Stimulated activated naive CD8-positive, alpha-beta T cell treated with anti-CD3 and anti-CD28 coated beads, Interleukin-15, Interleukin-2, amounts not matched to agents 100 ng/mL and 50 ng/mL, for 24 hours (primary cell): Measurements from ENCODE around the gene SLC45A1.

Experiments used
- H3K27ac Mint-ChIP-seq: one replicate; pipeline ENCODE4 v1.8.0; 2021; ENCODE audit warnings: mild to moderate bottlenecking, mixed read lengths
- H3K27me3 Mint-ChIP-seq: one replicate; pipeline ENCODE4 v1.8.0; 2021; ENCODE audit warnings: mixed read lengths
- H3K36me3 Mint-ChIP-seq: one replicate; pipeline ENCODE4 v1.8.0; 2021; ENCODE audit warnings: low read depth, mixed read lengths
- H3K4me1 Mint-ChIP-seq: one replicate; pipeline ENCODE4 v1.8.0; 2021; ENCODE audit warnings: low read depth, mixed read lengths
- H3K4me3 Mint-ChIP-seq: one replicate; pipeline ENCODE4 v1.8.0; 2021; ENCODE audit warnings: mild to moderate bottlenecking, mixed read lengths
- H3K9me3 Mint-ChIP-seq: one replicate; pipeline ENCODE4 v1.8.0; 2021; ENCODE audit warnings: mixed read lengths

SLC45A1 gene

GRCh38 chr1:8351693-8352470, 34.0 kb downstream of the SLC45A1 start:
- H3K27ac Mint-ChIP-seq = no peak overlapping the region
- H3K36me3 Mint-ChIP-seq = peaks cover 23% of the 10 kb centered on the region
- no peak overlapping the region for H3K4me3 Mint-ChIP-seq
- no peaks in the 10 kb centered on the region for H3K4me1 Mint-ChIP-seq
- no peaks in the 10 kb centered on the region for H3K27me3 Mint-ChIP-seq
- no peaks in the 10 kb centered on the region for H3K9me3 Mint-ChIP-seq

- peak overlapping the region; percentile 7 for H3K27ac Mint-ChIP-seq
- peaks cover 26% of the 10 kb centered on the region for H3K36me3 Mint-ChIP-seq
- no peaks in the 10 kb centered on the region for H3K9me3 Mint-ChIP-seq
- H3K4me3 Mint-ChIP-seq = no peak overlapping the region
- H3K27me3 Mint-ChIP-seq = no peaks in the 10 kb centered on the region
- H3K4me1 Mint-ChIP-seq = no peaks in the 10 kb centered on the region
Measured at GRCh38 chr1:8352471-8352845, 34.5 kb downstream of the SLC45A1 start.

- H3K27me3 Mint-ChIP-seq = no peaks in the 10 kb centered on the region
- H3K36me3 Mint-ChIP-seq = peaks cover 30% of the 10 kb centered on the region
- no peak overlapping the region for H3K4me3 Mint-ChIP-seq
- no peak overlapping the region for H3K27ac Mint-ChIP-seq
- H3K4me1 Mint-ChIP-seq = no peaks in the 10 kb centered on the region
- no peaks in the 10 kb centered on the region for H3K9me3 Mint-ChIP-seq
Measured at GRCh38 chr1:8352886-8353785, 35.2 kb downstream of the SLC45A1 start.

GRCh38 chr1:8354038-8354437, 36.1 kb downstream of the SLC45A1 start:
- peaks cover 31% of the 10 kb centered on the region for H3K36me3 Mint-ChIP-seq
- H3K4me1 Mint-ChIP-seq = no peaks in the 10 kb centered on the region
- H3K27ac Mint-ChIP-seq = no peak overlapping the region
- H3K4me3 Mint-ChIP-seq = no peak overlapping the region
- H3K9me3 Mint-ChIP-seq = no peaks in the 10 kb centered on the region
- no peaks in the 10 kb centered on the region for H3K27me3 Mint-ChIP-seq

- Mint-ChIP-seq H3K36me3 (peaks cover 31% of the 10 kb centered on the region), H3K27me3 (no peaks in the 10 kb centered on the region), H3K27ac (no peak overlapping the region), H3K4me1 (no peaks in the 10 kb centered on the region), H3K4me3 (no peak overlapping the region), H3K9me3 (no peaks in the 10 kb centered on the region)
Measured at GRCh38 chr1:8355439-8356255, 37.7 kb downstream of the SLC45A1 start.

GRCh38 chr1:8356256-8357209, 38.6 kb downstream of the SLC45A1 start:
- Mint-ChIP-seq H3K4me3 (no peak overlapping the region), H3K36me3 (peaks cover 31% of the 10 kb centered on the region)

GRCh38 chr1:8357329-8358101, 39.6 kb downstream of the SLC45A1 start:
- H3K36me3 Mint-ChIP-seq = peaks cover 31% of the 10 kb centered on the region
- no peaks in the 10 kb centered on the region for H3K9me3 Mint-ChIP-seq
- no peak overlapping the region for H3K27ac Mint-ChIP-seq
- no peaks in the 10 kb centered on the region for H3K27me3 Mint-ChIP-seq
- H3K4me3 Mint-ChIP-seq = no peak overlapping the region
- no peaks in the 10 kb centered on the region for H3K4me1 Mint-ChIP-seq

More at GRCh38 chr1:8356256-8357209, 38.6 kb downstream of the SLC45A1 start:
- no peaks in the 10 kb centered on the region for H3K9me3 Mint-ChIP-seq
- H3K27me3 Mint-ChIP-seq = no peaks in the 10 kb centered on the region
- H3K4me1 Mint-ChIP-seq = no peaks in the 10 kb centered on the region
- peak overlapping the region; percentile 51 for H3K27ac Mint-ChIP-seq

GRCh38 chr1:8358241-8358896, 40.5 kb downstream of the SLC45A1 start:
- Mint-ChIP-seq H3K36me3 (peaks cover 26% of the 10 kb centered on the region), H3K4me3 (no peak overlapping the region), H3K4me1 (no peaks in the 10 kb centered on the region), H3K27me3 (no peaks in the 10 kb centered on the region), H3K9me3 (no peaks in the 10 kb centered on the region), H3K27ac (no peak overlapping the region)

GRCh38 chr1:8358897-8359616, 41.1 kb downstream of the SLC45A1 start:
- Mint-ChIP-seq H3K4me3 (no peak overlapping the region), H3K9me3 (no peaks in the 10 kb centered on the region), H3K27ac (no peak overlapping the region), H3K27me3 (no peaks in the 10 kb centered on the region), H3K36me3 (peaks cover 26% of the 10 kb centered on the region), H3K4me1 (no peaks in the 10 kb centered on the region)

GRCh38 chr1:8359617-8360481, 41.9 kb downstream of the SLC45A1 start:
- Mint-ChIP-seq H3K4me1 (no peaks in the 10 kb centered on the region), H3K27me3 (no peaks in the 10 kb centered on the region), H3K27ac (no peak overlapping the region), H3K9me3 (no peaks in the 10 kb centered on the region), H3K36me3 (peaks cover 21% of the 10 kb centered on the region), H3K4me3 (no peak overlapping the region)

GRCh38 chr1:8360493-8361197, 42.7 kb downstream of the SLC45A1 start:
- Mint-ChIP-seq H3K27me3 (no peaks in the 10 kb centered on the region), H3K4me1 (no peaks in the 10 kb centered on the region), H3K36me3 (peaks cover 24% of the 10 kb centered on the region), H3K4me3 (no peak overlapping the region), H3K9me3 (no peaks in the 10 kb centered on the region), H3K27ac (no peak overlapping the region)
